PC-3 (cell line): Measurements from ENCODE around the gene DGKD. TPM values are rescaled to one million over a fixed set of nuclear protein-coding genes. Genes with fewer than 3 reads are reported as not detected.

Source experiments
- ATAC-seq: fragments of 200-7000 bp; cut with Tn5 transposase; 2 replicates; pipeline ENCODE4 v1.9.1; 2020; ENCODE audit warnings: mild to moderate bottlenecking, moderate library complexity
- BruUV-seq: library from RNA; stranded (reverse); fragments of 400-500 nt; replicated peaks from 2 replicates; lab custom pipeline; 2021; lab: Mats Ljungman, UMichigan
- CTCF ChIA-PET: fragments of 300-600 bp; sonication (Branson Sonifier 250); formaldehyde crosslinking; loops from one replicate; lab custom pipeline; 2022; ENCODE audit warnings: antibody characterized with exemption; lab: Charles Lee
- POLR2A ChIA-PET: fragments of 300-600 bp; sonication (Branson Sonifier 250); formaldehyde crosslinking; loops from one replicate; lab custom pipeline; 2022; ENCODE audit warnings: antibody characterized with exemption; ENCODE audit not compliant: unreplicated experiment; lab: Charles Lee
- DNase-seq: peaks from one replicate; pipeline ENCODE4 v3.0.0-alpha.2; 2015
- H2AFZ ChIP-seq: fragments of 300-600 bp; sonication (generic); 2 replicates; pipeline ENCODE4 v1.6.0; 2016; ENCODE audit warnings: antibody characterized with exemption, low read length
- H3F3A ChIP-seq: fragments of 300-600 bp; sonication (generic); one replicate; pipeline ENCODE4 v1.6.0; 2017; ENCODE audit warnings: antibody characterized with exemption, low read length, control low read depth, mild to moderate bottlenecking; ENCODE audit not compliant: unreplicated experiment
- H3K27ac ChIP-seq: fragments of 300-600 bp; sonication (generic); 2 replicates; pipeline ENCODE4 v1.5.1; 2016; ENCODE audit warnings: mild to moderate bottlenecking, low read length
- H3K27me3 ChIP-seq: fragments of 300-600 bp; sonication (generic); 2 replicates; pipeline ENCODE4 v1.6.1; 2016; ENCODE audit warnings: low read length, mixed read lengths
- H3K36me3 ChIP-seq: fragments of 300-600 bp; sonication (generic); 2 replicates; pipeline ENCODE4 v1.6.1; 2016; ENCODE audit warnings: low read depth, mixed run types, low read length, mixed read lengths
- H3K4me1 ChIP-seq: fragments of 300-600 bp; sonication (generic); 2 replicates; pipeline ENCODE4 v1.5.1; 2016; ENCODE audit warnings: low read length; ENCODE audit not compliant: insufficient read depth
- H3K4me2 ChIP-seq: fragments of 300-600 bp; sonication (generic); 2 replicates; pipeline ENCODE4 v1.6.0; 2016; ENCODE audit warnings: low read length
- H3K4me3 ChIP-seq: fragments of 300-600 bp; sonication (generic); 2 replicates; pipeline ENCODE4 v1.5.1; 2016; ENCODE audit warnings: mild to moderate bottlenecking, low read length, mixed read lengths
- H3K79me2 ChIP-seq: fragments of 300-600 bp; sonication (generic); 2 replicates; pipeline ENCODE4 v1.6.1; 2017; ENCODE audit warnings: low read length, mixed read lengths
- H3K9ac ChIP-seq: fragments of 300-600 bp; sonication (generic); 2 replicates; pipeline ENCODE4 v1.6.0; 2016; ENCODE audit warnings: mild to moderate bottlenecking, low read length
- H3K9me2 ChIP-seq: fragments of 300-600 bp; sonication (generic); replicated peaks from 2 replicates; pipeline ENCODE4 v1.6.1; 2016; ENCODE audit warnings: mixed run types, low read length, mixed read lengths
- H3K9me3 ChIP-seq: fragments of 300-600 bp; sonication (generic); 2 replicates; pipeline ENCODE4 v1.6.1; 2016; ENCODE audit warnings: low read length, mixed read lengths
- H4K20me1 ChIP-seq: fragments of 300-600 bp; sonication (generic); 2 replicates; pipeline ENCODE4 v1.6.1; 2016; ENCODE audit warnings: low read length, mixed read lengths
- CTCF ChIP-seq: fragments of 300-600 bp; sonication (generic); conservative IDR thresholded peaks from 2 replicates; pipeline ENCODE4 v1.5.1; 2017; ENCODE audit warnings: antibody characterized with exemption, low read depth, mild to moderate bottlenecking, low read length
- EZH2 ChIP-seq: fragments of 300-600 bp; sonication (generic); IDR thresholded peaks from one replicate; pipeline ENCODE4 v1.6.1; 2017; ENCODE audit warnings: antibody characterized with exemption, mild to moderate bottlenecking, low read length; ENCODE audit not compliant: unreplicated experiment
- EZH2phosphoT487 ChIP-seq: fragments of 300-600 bp; sonication (generic); IDR thresholded peaks from 2 replicates; pipeline ENCODE4 v1.6.1; 2018; ENCODE audit warnings: mild to moderate bottlenecking, antibody characterized with exemption, low read length, borderline replicate concordance
- intact Hi-C: fragments of 100-400 bp; cut with micrococcal nuclease; formaldehyde crosslinking; loops from 2 replicates; pipeline ENCODE4 v1.9.0; 2023
- total RNA-seq: library from RNA; depleted of rRNA; stranded (reverse); fragments of >200 nt; gene quantifications from 2 replicates; pipeline ENCODE4 v1.2.3, GENCODE V29; 2014

The DGKD gene
- total RNA-seq, 1 experiment from 2014 or later: 23.3 TPM

GRCh38 chr2:233354971-233355574 is 779 bp downstream of the DGKD start:
- TF ChIP-seq CTCF: no peak
- TF ChIP-seq EZH2phosphoT487: no peak
- no peak for TF ChIP-seq EZH2
- DNase-seq (peak; percentile 33), ATAC-seq (peak; percentile 20; the same call in 1 of the 2 replicates)
- H3K27me3 ChIP-seq: no peaks in the 10 kb centered on the region
- 0 out of 2 replicates have a peak, but pooled peaks cover 3% of the 10 kb centered on the region for H3K36me3 ChIP-seq
- no TSS peak for BruUV-seq
- H3F3A ChIP-seq: no peaks in the 10 kb centered on the region
- peak overlapping the region; percentile 33; the same call in 1 of the 2 replicates for H2AFZ ChIP-seq
- H3K4me2 ChIP-seq: peak overlapping the region; percentile 95
- ChIA-PET CTCF (interaction anchor here (0.7 kb wide), 1 partner anchor 382 kb away, joined by 3 read pairs; no protein-coding TSS in a partner anchor), POLR2A (interaction anchor here (0.6 kb wide), 1 partner anchor 101 kb away, joined by 3 read pairs; no protein-coding TSS in a partner anchor)
- no peaks in the 10 kb centered on the region for H3K9me3 ChIP-seq
- peak overlapping the region; percentile 60 for H3K9ac ChIP-seq
- H3K4me1 ChIP-seq: peaks cover 41% of the 10 kb centered on the region
- H3K27ac ChIP-seq: no peak overlapping the region
- intact Hi-C loops: loop anchor here (5.0 kb wide), 1 partner anchor 87 kb away; no protein-coding TSS in a partner anchor
- H3K4me3 ChIP-seq: peak overlapping the region; percentile 95
- H3K79me2 ChIP-seq: peaks cover 53% of the 10 kb centered on the region
- peaks cover 20% of the 10 kb centered on the region; the same call in 1 of the 2 replicates for H4K20me1 ChIP-seq
- H3K9me2 ChIP-seq: no peaks in the 10 kb centered on the region

- intact Hi-C loops: loop anchor here (5.0 kb wide), 1 partner anchor 86 kb away; no protein-coding TSS in a partner anchor
- ATAC-seq (no peak), DNase-seq (no peak)
- H3F3A ChIP-seq: no peaks in the 10 kb centered on the region
- no peak overlapping the region for H3K27ac ChIP-seq
- H3K27me3 ChIP-seq: no peaks in the 10 kb centered on the region
- H3K9ac ChIP-seq: no peak overlapping the region
- no peaks in the 10 kb centered on the region for H3K9me2 ChIP-seq
- CTCF ChIA-PET: no interaction called here
- H2AFZ ChIP-seq: no peak overlapping the region
- TSS peak; percentile 72 for BruUV-seq
- peaks cover 20% of the 10 kb centered on the region; the same call in 1 of the 2 replicates for H4K20me1 ChIP-seq
- POLR2A ChIA-PET: no interaction called here
- TF ChIP-seq CTCF: no peak
- TF ChIP-seq EZH2phosphoT487: no peak
- H3K4me2 ChIP-seq: peak overlapping the region; percentile 95
- H3K9me3 ChIP-seq: no peaks in the 10 kb centered on the region
- peaks cover 61% of the 10 kb centered on the region for H3K79me2 ChIP-seq
- H3K4me3 ChIP-seq: peak overlapping the region; percentile 95
- H3K4me1 ChIP-seq: peaks cover 35% of the 10 kb centered on the region
- 0 out of 2 replicates have a peak, but pooled peaks cover 3% of the 10 kb centered on the region for H3K36me3 ChIP-seq
Measured at GRCh38 chr2:233355916-233356315, 1.6 kb downstream of the DGKD start.
